Naive thymus-derived CD4-positive, alpha-beta T cell (primary cell): ENCODE measurements around the gene ESAM. TPM values are rescaled to one million over a fixed set of nuclear protein-coding genes. Genes with fewer than 3 reads are reported as not detected.

ENCODE experiments used
- ATAC-seq: fragments of 150-1000 bp; cut with Tn5 transposase; 2 replicates; pipeline ENCODE4 v1.10.0; 2021; ENCODE audit warnings: mild to moderate bottlenecking, moderate library complexity
- CTCF ChIA-PET: fragments of 350-600 bp; sonication (Branson Sonifier 250); formaldehyde crosslinking; loops from one replicate; lab custom pipeline; 2021; ENCODE audit warnings: antibody characterized with exemption; lab: Charles Lee
- POLR2A ChIA-PET: fragments of 350-600 bp; sonication (Branson Sonifier 250); formaldehyde crosslinking; loops from one replicate; lab custom pipeline; 2021; ENCODE audit warnings: antibody characterized with exemption, inconsistent platforms; lab: Charles Lee
- DNase-seq, 9 donors: peaks; one replicate each; pipeline versions ENCODE4 v3.0.0 to v3.0.0-alpha.2; 2020 to 2022; ENCODE audit warnings: mixed read lengths in 1 of 9
- H3K27ac ChIP-seq: one replicate; pipeline ENCODE4 v1.7.0; 2013; ENCODE audit warnings: mild to moderate bottlenecking, low read depth, low read length, moderate library complexity
- H3K27me3 ChIP-seq, 2 donors: one replicate each; pipeline ENCODE4 v1.7.0; 2013; ENCODE audit warnings: low read length in 2 of 2, mild to moderate bottlenecking in 2 of 2, moderate library complexity in 2 of 2; ENCODE audit not compliant: control insufficient read depth in 2 of 2, insufficient read depth in 2 of 2
- H3K36me3 ChIP-seq, 3 experiments: 1 replicate in 2 of 3; 2 replicates in 1 of 3; pipeline ENCODE4 v1.7.0; 2013; ENCODE audit warnings: low read length in 3 of 3, mild to moderate bottlenecking in 3 of 3, moderate library complexity in 1 of 3; ENCODE audit not compliant: insufficient read depth in 3 of 3, control insufficient read depth in 2 of 3
- H3K4me1 ChIP-seq, 2 donors: one replicate each; pipeline ENCODE4 v1.7.0; 2013; ENCODE audit warnings: low read length in 2 of 2, mild to moderate bottlenecking in 2 of 2, moderate library complexity in 1 of 2; ENCODE audit not compliant: control insufficient read depth in 2 of 2, insufficient read depth in 2 of 2
- H3K4me3 ChIP-seq: 2 replicates; pipeline ENCODE4 v1.7.0; 2013; ENCODE audit warnings: mild to moderate bottlenecking, low read length
- H3K9me3 ChIP-seq, 3 experiments: 1 replicate in 2 of 3; 2 replicates in 1 of 3; pipeline ENCODE4 v1.7.0; 2013; ENCODE audit warnings: low read length in 3 of 3; ENCODE audit not compliant: control insufficient read depth in 2 of 3
- H3K27ac Mint-ChIP-seq, 9 donors: one replicate each; pipeline ENCODE4 v1.8.0; 2020 to 2022; ENCODE audit warnings: mixed read lengths in 9 of 9, mild to moderate bottlenecking in 8 of 9, moderate library complexity in 5 of 9, inconsistent platforms in 2 of 9
- H3K27me3 Mint-ChIP-seq, 5 donors: one replicate each; pipeline ENCODE4 v1.8.0; 2021 to 2022; ENCODE audit warnings: mixed read lengths in 5 of 5, mild to moderate bottlenecking in 1 of 5
- H3K36me3 Mint-ChIP-seq, 5 donors: one replicate each; pipeline ENCODE4 v1.8.0; 2020 to 2022; ENCODE audit warnings: mixed read lengths in 5 of 5, mild to moderate bottlenecking in 3 of 5, inconsistent platforms in 1 of 5
- H3K4me1 Mint-ChIP-seq, 7 donors: one replicate each; pipeline ENCODE4 v1.8.0; 2020 to 2022; ENCODE audit warnings: mixed read lengths in 7 of 7, mild to moderate bottlenecking in 3 of 7, inconsistent platforms in 1 of 7
- H3K4me3 Mint-ChIP-seq, 10 donors: one replicate each; pipeline ENCODE4 v1.8.0; 2020 to 2022; ENCODE audit warnings: mild to moderate bottlenecking in 10 of 10, mixed read lengths in 10 of 10, moderate library complexity in 6 of 10, inconsistent platforms in 2 of 10
- H3K9me3 Mint-ChIP-seq, 11 donors: one replicate each; pipeline ENCODE4 v1.8.0; 2020 to 2022; ENCODE audit warnings: mixed read lengths in 11 of 11, mild to moderate bottlenecking in 4 of 11, inconsistent platforms in 1 of 11, moderate library complexity in 1 of 11
- intact Hi-C, 2 donors: fragments of 100-400 bp; cut with micrococcal nuclease; formaldehyde crosslinking; loops; one replicate each; pipeline ENCODE4 v1.15.1; 2023
- polyA plus RNA-seq, 2 donors: library from polyadenylated mRNA; unstranded; fragments of 300-500 nt; fragmentation: Illumina TruSeq; gene quantifications; one replicate each; pipeline ENCODE4 v1.2.3, GENCODE V29; 2021
- total RNA-seq, 6 experiments: library from RNA in 5 of 6; stranded (reverse) in 5 of 6; gene quantifications; 1 replicate in 5 of 6; 2 replicates in 1 of 6; pipeline ENCODE4 v1.2.3 and lab custom pipeline; 2021 to 2026

Gene ESAM
- total and polyA plus RNA-seq, 7 experiments from 2014 or later, result 0.39 to 4.1 (median 1.9) TPM

GRCh38 chr11:124717421-124717785 is 44.7 kb downstream of the ESAM start:
- Histone ChIP-seq H3K4me1 (peaks cover 10 to 12% of the 10 kb centered on the region in 2 donors), H3K4me3 (peak overlapping the region; percentile 48), H3K9me3 (no peaks in the 10 kb centered on the region), H3K27me3 (peaks cover 5 to 6% of the 10 kb centered on the region in 2 donors), H3K36me3 (no peaks in the 10 kb centered on the region), H3K27ac (no peak overlapping the region)
- CTCF ChIA-PET, result interaction anchor here (0.6 kb wide), 1 partner anchor 24 kb away, joined by 3 read pairs; no protein-coding TSS in a partner anchor
- no peak for DNase-seq
- Mint-ChIP-seq H3K9me3 (no peaks in the 10 kb centered on the region), H3K36me3 (peaks cover 0 to 17% (median 5%) of the 10 kb centered on the region in 5 donors), H3K27ac (peak overlapping the region in 2 of 9 donors; percentile 14 to 43), H3K4me3 (peak overlapping the region; percentile 63 to 94 (median 82)), H3K27me3 (peaks cover 29 to 71% (median 45%) of the 10 kb centered on the region in 5 donors), H3K4me1 (peaks cover 10 to 27% (median 15%) of the 10 kb centered on the region in 7 donors)
- ATAC-seq, result no peak
- intact Hi-C loops, result no loop called here
- POLR2A ChIA-PET, result interaction anchor here (1.0 kb wide), 1 partner anchor 11 kb away, joined by 3 read pairs; no protein-coding TSS in a partner anchor

- peaks cover 29 to 65% (median 45%) of the 10 kb centered on the region in 5 donors for H3K27me3 Mint-ChIP-seq
- H3K4me3 Mint-ChIP-seq, result peak overlapping the region in 3 of 10 donors; percentile 10 to 85 (median 13)
- Histone ChIP-seq H3K27me3 (peaks cover 5 to 6% of the 10 kb centered on the region in 2 donors), H3K9me3 (no peaks in the 10 kb centered on the region), H3K4me1 (peaks cover 10% of the 10 kb centered on the region in 2 donors), H3K4me3 (no peak overlapping the region), H3K27ac (no peak overlapping the region), H3K36me3 (no peaks in the 10 kb centered on the region)
- no peak overlapping the region for H3K27ac Mint-ChIP-seq
- DNase-seq (no peak), ATAC-seq (no peak)
- peaks cover 0 to 19% (median 5%) of the 10 kb centered on the region in 5 donors for H3K36me3 Mint-ChIP-seq
- intact Hi-C loops, result no loop called here
- H3K4me1 Mint-ChIP-seq, result peaks cover 8 to 20% (median 10%) of the 10 kb centered on the region in 7 donors
- CTCF ChIA-PET, result no interaction called here
- POLR2A ChIA-PET, result interaction anchor here (1.0 kb wide), 1 partner anchor 10 kb away, joined by 3 read pairs; no protein-coding TSS in a partner anchor
- peaks cover 0 to 3% (median 0%) of the 10 kb centered on the region in 11 donors for H3K9me3 Mint-ChIP-seq
Measured at GRCh38 chr11:124716591-124716990, 45.5 kb downstream of the ESAM start.

- CTCF ChIA-PET, result no interaction called here
- H3K27ac ChIP-seq, result no peak overlapping the region
- ATAC-seq (no peak), DNase-seq (no peak)
- Mint-ChIP-seq H3K9me3 (peaks cover 0 to 12% (median 8%) of the 10 kb centered on the region in 11 donors), H3K4me1 (peaks cover 0 to 7% (median 2%) of the 10 kb centered on the region in 7 donors), H3K36me3 (peaks cover 2 to 30% (median 12%) of the 10 kb centered on the region in 5 donors), H3K27me3 (peaks cover 23 to 39% (median 29%) of the 10 kb centered on the region in 5 donors), H3K27ac (no peak overlapping the region), H3K4me3 (no peak overlapping the region)
- POLR2A ChIA-PET, result no interaction called here
- H3K27me3 ChIP-seq, result peaks cover 5 to 6% of the 10 kb centered on the region in 2 donors
- H3K9me3 ChIP-seq, result peaks cover 0 to 5% (median 0%) of the 10 kb centered on the region in 3 experiments
- H3K4me3 ChIP-seq, result no peak overlapping the region
- intact Hi-C loops, result no loop called here
- peaks cover 0 to 2% of the 10 kb centered on the region in 2 donors for H3K4me1 ChIP-seq
- no peaks in the 10 kb centered on the region for H3K36me3 ChIP-seq
Measured at GRCh38 chr11:124712392-124712791, 49.7 kb downstream of the ESAM start.

GRCh38 chr11:124707829-124708228 is 54.3 kb downstream of the ESAM start:
- DNase-seq, result no peak
- no peaks in the 10 kb centered on the region for H3K27me3 ChIP-seq
- H3K4me1 Mint-ChIP-seq, result no peaks in the 10 kb centered on the region

More at GRCh38 chr11:124707829-124708228, 54.3 kb downstream of the ESAM start:
- Mint-ChIP-seq H3K27me3 (peaks cover 5 to 13% (median 9%) of the 10 kb centered on the region in 5 donors), H3K9me3 (peaks cover 0 to 18% (median 13%) of the 10 kb centered on the region in 11 donors), H3K27ac (no peak overlapping the region), H3K36me3 (peaks cover 2 to 21% (median 15%) of the 10 kb centered on the region in 5 donors), H3K4me3 (no peak overlapping the region)
- H3K4me1 ChIP-seq, result no peaks in the 10 kb centered on the region
- ATAC-seq, result no peak
- ChIA-PET POLR2A (no interaction called here), CTCF (no interaction called here)
- peaks cover 0 to 5% (median 0%) of the 10 kb centered on the region in 3 experiments for H3K9me3 ChIP-seq
- intact Hi-C loops, result no loop called here
- H3K4me3 ChIP-seq, result no peak overlapping the region
- H3K27ac ChIP-seq, result no peak overlapping the region
- no peaks in the 10 kb centered on the region for H3K36me3 ChIP-seq

Other genes starting within 250 kb of the ESAM start
- gene OR8B12, start 218.6 kb downstream of the ESAM start, total RNA-seq, result not detected
- not detected for gene OR8B12, start 218.6 kb downstream of the ESAM start, polyA plus RNA-seq
- not detected for gene OR8A1, start 192.3 kb downstream of the ESAM start, total RNA-seq
- gene OR8A1, start 192.3 kb downstream of the ESAM start, polyA plus RNA-seq, result not detected
- not detected for gene PANX3, start 150.9 kb downstream of the ESAM start, total RNA-seq
- gene PANX3, start 150.9 kb downstream of the ESAM start, polyA plus RNA-seq, result not detected
- gene TBRG1, start 139.4 kb downstream of the ESAM start, total RNA-seq, result 10 to 100 TPM; 35.5 to 78.6 (median 63.9) TPM
- gene TBRG1, start 139.4 kb downstream of the ESAM start, polyA plus RNA-seq, result 10 to 100 TPM; 32.4 to 38.4 TPM
- 10 to 100 TPM in 3 of 5 experiments, 1 to 10 TPM in 2; 6.2 to 11.3 (median 10.4) TPM for gene SIAE, start 88.6 kb downstream of the ESAM start, total RNA-seq
- 1 to 10 TPM; 2.7 to 6.5 TPM for gene SIAE, start 88.6 kb downstream of the ESAM start, polyA plus RNA-seq
- gene SPA17, start 88.4 kb downstream of the ESAM start, total RNA-seq, result 1 to 10 TPM in 4 of 5 experiments, under 1 TPM in 1; 1.00 to 1.1 (median 1.0) TPM
- gene SPA17, start 88.4 kb downstream of the ESAM start, polyA plus RNA-seq, result 1 to 10 TPM; 1.7 to 2.3 TPM
- 10 to 100 TPM in 1 of 5 experiments, 1 to 10 TPM in 4; 1.2 to 48.7 (median 4.9) TPM for gene NRGN, start 22.3 kb downstream of the ESAM start, total RNA-seq
- not detected for gene NRGN, start 22.3 kb downstream of the ESAM start, polyA plus RNA-seq
- 1 to 10 TPM in 2 of 5 experiments, under 1 TPM in 3; 0.19 to 1.7 (median 0.85) TPM for gene VSIG2, start 10.0 kb downstream of the ESAM start, total RNA-seq
- gene VSIG2, start 10.0 kb downstream of the ESAM start, polyA plus RNA-seq, result under 1 TPM in 1 of 2 donors, not detected in 1; 0.32 TPM
- gene MSANTD2, start 38.1 kb upstream of the ESAM start, total RNA-seq, result 10 to 100 TPM in 4 of 5 experiments, 1 to 10 TPM in 1; 9.1 to 29.5 (median 14.4) TPM
- 1 to 10 TPM; 3.8 to 6.0 TPM for gene MSANTD2, start 38.1 kb upstream of the ESAM start, polyA plus RNA-seq
- gene ROBO3, start 103.1 kb upstream of the ESAM start, total RNA-seq, result 10 to 100 TPM in 4 of 5 experiments, 1 to 10 TPM in 1; 8.1 to 51.3 (median 38.0) TPM
- 1 to 10 TPM; 3.6 to 8.5 TPM for gene ROBO3, start 103.1 kb upstream of the ESAM start, polyA plus RNA-seq
- gene ROBO4, start 135.6 kb upstream of the ESAM start, total RNA-seq, result under 1 TPM in 2 of 5 experiments, not detected in 3; 0.19 to 0.29 TPM
- gene ROBO4, start 135.6 kb upstream of the ESAM start, polyA plus RNA-seq, result under 1 TPM in 1 of 2 donors, not detected in 1; 0.04 TPM
- gene HEPN1, start 157.0 kb upstream of the ESAM start, total RNA-seq, result not detected
- not detected for gene HEPN1, start 157.0 kb upstream of the ESAM start, polyA plus RNA-seq
- not detected for gene HEPACAM, start 173.8 kb upstream of the ESAM start, total RNA-seq
- not detected for gene HEPACAM, start 173.8 kb upstream of the ESAM start, polyA plus RNA-seq
- 1 to 10 TPM; 1.6 to 4.7 (median 2.7) TPM for gene CCDC15, start 191.9 kb upstream of the ESAM start, total RNA-seq
- 1 to 10 TPM; 1.5 to 1.6 TPM for gene CCDC15, start 191.9 kb upstream of the ESAM start, polyA plus RNA-seq